ENCODE measurements around the gene RCSD1.
A peak's percentile ranks its signal among the peaks of the same experiment; 100 is the strongest.

The RCSD1 gene

GRCh38 chr1:167683226-167683625 lies 53.2 kb downstream of the RCSD1 start:
- H3K4me3 ChIP-seq (ENCODE audit: low read depth, low read length), result no peak overlapping the region
- no peak for TF ChIP-seq CTCF (IDR thresholded peaks at IDR 0.05; ENCODE audit: insufficient read depth, low read depth, low read length, missing control alignments)
- DNase-seq (ENCODE audit: low read depth), result no peak

- no peak for TF ChIP-seq CTCF (IDR thresholded peaks at IDR 0.05; ENCODE audit: insufficient read depth, low read depth, low read length, missing control alignments)
- DNase-seq (ENCODE audit: low read depth), result no peak
- no peak overlapping the region for H3K4me3 ChIP-seq (ENCODE audit: low read depth, low read length)
Measured at GRCh38 chr1:167683641-167684502, 53.8 kb downstream of the RCSD1 start.

- DNase-seq (ENCODE audit: low read depth), result no peak
- TF ChIP-seq CTCF (IDR thresholded peaks at IDR 0.05; ENCODE audit: insufficient read depth, low read depth, low read length, missing control alignments), result no peak
- H3K4me3 ChIP-seq (ENCODE audit: low read depth, low read length), result no peak overlapping the region
Measured at GRCh38 chr1:167685844-167686243, 55.8 kb downstream of the RCSD1 start.

GRCh38 chr1:167687919-167688519 lies 58.0 kb downstream of the RCSD1 start:
- DNase-seq (ENCODE audit: low read depth), result peak; percentile 89
- peak; percentile 83 for TF ChIP-seq CTCF (IDR thresholded peaks at IDR 0.05; ENCODE audit: insufficient read depth, low read depth, low read length, missing control alignments)
- H3K4me3 ChIP-seq (ENCODE audit: low read depth, low read length), result no peak overlapping the region

- DNase-seq (ENCODE audit: low read depth), result no peak
- no peak for TF ChIP-seq CTCF (IDR thresholded peaks at IDR 0.05; ENCODE audit: insufficient read depth, low read depth, low read length, missing control alignments)
- no peak overlapping the region for H3K4me3 ChIP-seq (ENCODE audit: low read depth, low read length)
Measured at GRCh38 chr1:167689567-167689920, 59.5 kb downstream of the RCSD1 start.

GRCh38 chr1:167690053-167690452 lies 60.0 kb downstream of the RCSD1 start:
- no peak overlapping the region for H3K4me3 ChIP-seq (ENCODE audit: low read depth, low read length)
- no peak for TF ChIP-seq CTCF (IDR thresholded peaks at IDR 0.05; ENCODE audit: insufficient read depth, low read depth, low read length, missing control alignments)
- DNase-seq (ENCODE audit: low read depth), result no peak
